SK-N-SH treated with all-trans-retinoic acid at 6 μM for 48 hours (cell line): Measurements from ENCODE around the gene KRT38.

Experiments used
- ATAC-seq: fragments of 200-7000 bp; cut with Tn5 transposase; 3 replicates; pipeline ENCODE4 v1.9.1; 2020; ENCODE audit warnings: mild to moderate bottlenecking, moderate library complexity
- ARNTL ChIP-seq: fragments of 450-650 bp; formaldehyde crosslinking; IDR thresholded peaks from 2 replicates; pipeline ENCODE4 v1.5.0; 2020; ENCODE audit warnings: low read depth, mild to moderate bottlenecking, moderate library complexity, borderline replicate concordance
- BACH2 ChIP-seq: fragments of 250-450 bp; sonication (Bioruptor Pico); IDR thresholded peaks from 2 replicates; pipeline ENCODE4 v1.9.0; 2021; ENCODE audit warnings: mild to moderate bottlenecking, borderline replicate concordance
- CSDC2 ChIP-seq: fragments of 250-450 bp; sonication (Bioruptor Pico); IDR thresholded peaks from 2 replicates; pipeline ENCODE4 v1.5.0; 2020; ENCODE audit warnings: mild to moderate bottlenecking, moderate library complexity
- GLIS3 ChIP-seq: fragments of 250-450 bp; sonication (Bioruptor Pico); IDR thresholded peaks from 2 replicates; pipeline ENCODE4 v1.5.0; 2020; ENCODE audit warnings: mild to moderate bottlenecking, moderate library complexity
- ISL1 ChIP-seq: fragments of 250-450 bp; sonication (Bioruptor Pico); IDR thresholded peaks from 2 replicates; pipeline ENCODE4 v2.1.2; 2022; ENCODE audit warnings: mild to moderate bottlenecking, moderate library complexity
- OSR1 ChIP-seq: fragments of 250-450 bp; sonication (Bioruptor Pico); IDR thresholded peaks from 2 replicates; pipeline ENCODE4 v1.8.0; 2022; ENCODE audit warnings: moderate library complexity, mild to moderate bottlenecking, inconsistent platforms
- RARB ChIP-seq: fragments of 250-450 bp; sonication (Bioruptor Pico); IDR thresholded peaks from 2 replicates; pipeline ENCODE4 v1.8.0; 2021; ENCODE audit warnings: mild to moderate bottlenecking, moderate library complexity
- SNAI2 ChIP-seq: fragments of 250-450 bp; sonication (Bioruptor Pico); IDR thresholded peaks from 2 replicates; pipeline ENCODE4 v1.5.0; 2020; ENCODE audit warnings: mild to moderate bottlenecking, moderate library complexity
- TCF4 ChIP-seq: fragments of 250-450 bp; sonication (Bioruptor Pico); IDR thresholded peaks from 2 replicates; pipeline ENCODE4 v1.8.0; 2021; ENCODE audit warnings: mild to moderate bottlenecking, moderate library complexity, borderline replicate concordance
- TOX ChIP-seq: fragments of 250-450 bp; sonication (Bioruptor Pico); IDR thresholded peaks from 2 replicates; pipeline ENCODE4 v1.8.0; 2021; ENCODE audit warnings: mild to moderate bottlenecking, moderate library complexity, borderline replicate concordance
- ZC3H10 ChIP-seq: fragments of 250-450 bp; sonication (Bioruptor Pico); IDR thresholded peaks from 2 replicates; pipeline ENCODE4 v1.5.1; 2021; ENCODE audit warnings: mild to moderate bottlenecking, moderate library complexity
- ZFP3 ChIP-seq: fragments of 250-450 bp; sonication (Bioruptor Pico); IDR thresholded peaks from 2 replicates; pipeline ENCODE4 v1.5.0; 2020; ENCODE audit warnings: mild to moderate bottlenecking, moderate library complexity
- ZFP30 ChIP-seq: fragments of 450-650 bp; formaldehyde crosslinking; IDR thresholded peaks from 2 replicates; pipeline ENCODE4 v1.5.0; 2022; ENCODE audit warnings: mild to moderate bottlenecking, moderate library complexity
- ZNF565 ChIP-seq: fragments of 450-650 bp; formaldehyde crosslinking; conservative IDR thresholded peaks from 2 replicates; pipeline ENCODE4 v1.5.0; 2020; ENCODE audit warnings: low read depth, mild to moderate bottlenecking, moderate library complexity
- ZNF70 ChIP-seq: fragments of 450-650 bp; formaldehyde crosslinking; IDR thresholded peaks from 2 replicates; pipeline ENCODE4 v1.5.0; 2020; ENCODE audit warnings: mild to moderate bottlenecking, moderate library complexity
- ZNF8 ChIP-seq: fragments of 450-650 bp; formaldehyde crosslinking; IDR thresholded peaks from 2 replicates; pipeline ENCODE4 v1.5.0; 2020; ENCODE audit warnings: mild to moderate bottlenecking, moderate library complexity
- TF ChIP-seq, protein P1 (sequence below): fragments of 250-450 bp; sonication (Bioruptor Pico); IDR thresholded peaks from 2 replicates; pipeline ENCODE4 v1.5.1; 2020; ENCODE audit warnings: low read depth, mild to moderate bottlenecking, moderate library complexity
- TF ChIP-seq, protein P2 (sequence below): fragments of 250-450 bp; sonication (Bioruptor Pico); IDR thresholded peaks from 2 replicates; pipeline ENCODE4 v1.8.0; 2021; ENCODE audit warnings: low read depth, mild to moderate bottlenecking, moderate library complexity, borderline replicate concordance
- TF ChIP-seq, protein P3 (sequence below): fragments of 250-450 bp; sonication (Bioruptor Pico); IDR thresholded peaks from 2 replicates; pipeline ENCODE4 v1.5.0; 2020; ENCODE audit warnings: mild to moderate bottlenecking, moderate library complexity
- TF ChIP-seq, protein P4 (sequence below): fragments of 250-450 bp; sonication (Bioruptor Pico); IDR thresholded peaks from 2 replicates; pipeline ENCODE4 v1.8.0; 2020; ENCODE audit warnings: mild to moderate bottlenecking, moderate library complexity, borderline replicate concordance
- TF ChIP-seq, protein P5 (sequence below): fragments of 250-450 bp; sonication (Bioruptor Pico); IDR thresholded peaks from 2 replicates; pipeline ENCODE4 v1.5.1; 2021; ENCODE audit warnings: mild to moderate bottlenecking, moderate library complexity

Gene KRT38

DNA sequence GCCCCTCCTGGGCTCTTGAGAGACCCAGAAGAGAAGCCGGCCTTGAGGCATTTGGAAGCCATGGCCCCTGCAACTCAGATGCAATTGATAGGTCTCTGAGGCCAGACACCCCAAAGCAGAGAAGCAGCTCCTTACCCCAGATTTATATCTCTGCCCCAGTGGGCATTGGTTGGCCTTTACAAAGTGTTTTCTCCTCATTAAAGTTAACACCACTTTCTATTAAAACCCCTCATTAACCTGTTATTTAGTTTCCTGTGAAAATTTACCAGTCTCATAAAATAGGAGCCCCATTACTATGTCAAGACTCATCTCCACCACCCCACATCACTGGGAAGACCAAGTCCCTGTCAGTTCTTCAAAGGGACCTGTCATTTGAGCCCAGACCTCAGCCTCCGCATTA, 40.3 kb upstream of the KRT38 start, which contains the start of gene KRT35 (continued):
- TF ChIP-seq, protein P1, sequence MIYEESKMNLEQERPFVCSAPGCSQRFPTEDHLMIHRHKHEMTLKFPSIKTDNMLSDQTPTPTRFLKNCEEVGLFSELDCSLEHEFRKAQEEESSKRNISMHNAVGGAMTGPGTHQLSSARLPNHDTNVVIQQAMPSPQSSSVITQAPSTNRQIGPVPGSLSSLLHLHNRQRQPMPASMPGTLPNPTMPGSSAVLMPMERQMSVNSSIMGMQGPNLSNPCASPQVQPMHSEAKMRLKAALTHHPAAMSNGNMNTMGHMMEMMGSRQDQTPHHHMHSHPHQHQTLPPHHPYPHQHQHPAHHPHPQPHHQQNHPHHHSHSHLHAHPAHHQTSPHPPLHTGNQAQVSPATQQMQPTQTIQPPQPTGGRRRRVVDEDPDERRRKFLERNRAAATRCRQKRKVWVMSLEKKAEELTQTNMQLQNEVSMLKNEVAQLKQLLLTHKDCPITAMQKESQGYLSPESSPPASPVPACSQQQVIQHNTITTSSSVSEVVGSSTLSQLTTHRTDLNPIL (CRISPR knock-in tag), result no peak
- no peak for TF ChIP-seq TCF4 (CRISPR knock-in tag)
- no peak for TF ChIP-seq GLIS3 (CRISPR knock-in tag)
- no peak for TF ChIP-seq ZFP30 (CRISPR knock-in tag)
- no peak for TF ChIP-seq ZFP3

DNA sequence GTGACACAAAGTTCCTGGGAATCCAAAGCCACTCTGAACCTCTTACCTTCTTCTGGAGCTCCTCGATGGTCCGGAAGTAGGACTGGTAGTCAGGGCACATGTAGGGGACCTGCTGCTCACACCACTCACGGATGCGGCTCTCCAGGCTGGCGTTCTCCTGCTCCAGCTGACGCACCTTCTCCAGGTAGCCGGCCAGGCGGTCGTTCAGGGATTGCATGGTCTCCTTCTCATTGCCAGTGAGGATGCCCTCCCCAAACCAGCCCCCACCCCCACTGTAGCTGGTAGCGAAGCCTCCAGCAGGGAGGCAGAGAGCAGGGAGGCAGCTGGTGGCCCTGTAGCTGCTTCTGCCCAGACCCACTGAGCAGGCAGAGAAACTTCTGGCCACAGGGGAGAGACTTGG, 39.8 kb upstream of the KRT38 start:
- no peak for ATAC-seq
- TF ChIP-seq ZNF70 (CRISPR knock-in tag) (no peak), ZC3H10 (CRISPR knock-in tag) (no peak), CSDC2 (CRISPR knock-in tag) (no peak), ZFP3 (no peak), OSR1 (no peak), ZNF8 (no peak), ZNF565 (no peak), GLIS3 (CRISPR knock-in tag) (no peak), TOX (CRISPR knock-in tag) (no peak), SNAI2 (CRISPR knock-in tag) (no peak), RARB (CRISPR knock-in tag) (no peak)
- TF ChIP-seq, protein P2, sequence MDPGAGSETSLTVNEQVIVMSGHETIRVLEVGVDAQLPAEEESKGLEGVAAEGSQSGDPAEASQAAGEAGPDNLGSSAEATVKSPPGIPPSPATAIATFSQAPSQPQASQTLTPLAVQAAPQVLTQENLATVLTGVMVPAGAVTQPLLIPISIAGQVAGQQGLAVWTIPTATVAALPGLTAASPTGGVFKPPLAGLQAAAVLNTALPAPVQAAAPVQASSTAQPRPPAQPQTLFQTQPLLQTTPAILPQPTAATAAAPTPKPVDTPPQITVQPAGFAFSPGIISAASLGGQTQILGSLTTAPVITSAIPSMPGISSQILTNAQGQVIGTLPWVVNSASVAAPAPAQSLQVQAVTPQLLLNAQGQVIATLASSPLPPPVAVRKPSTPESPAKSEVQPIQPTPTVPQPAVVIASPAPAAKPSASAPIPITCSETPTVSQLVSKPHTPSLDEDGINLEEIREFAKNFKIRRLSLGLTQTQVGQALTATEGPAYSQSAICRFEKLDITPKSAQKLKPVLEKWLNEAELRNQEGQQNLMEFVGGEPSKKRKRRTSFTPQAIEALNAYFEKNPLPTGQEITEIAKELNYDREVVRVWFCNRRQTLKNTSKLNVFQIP (CRISPR knock-in tag), result no peak
- TF ChIP-seq, protein P1 (CRISPR knock-in tag), result no peak
- TF ChIP-seq, protein P3, sequence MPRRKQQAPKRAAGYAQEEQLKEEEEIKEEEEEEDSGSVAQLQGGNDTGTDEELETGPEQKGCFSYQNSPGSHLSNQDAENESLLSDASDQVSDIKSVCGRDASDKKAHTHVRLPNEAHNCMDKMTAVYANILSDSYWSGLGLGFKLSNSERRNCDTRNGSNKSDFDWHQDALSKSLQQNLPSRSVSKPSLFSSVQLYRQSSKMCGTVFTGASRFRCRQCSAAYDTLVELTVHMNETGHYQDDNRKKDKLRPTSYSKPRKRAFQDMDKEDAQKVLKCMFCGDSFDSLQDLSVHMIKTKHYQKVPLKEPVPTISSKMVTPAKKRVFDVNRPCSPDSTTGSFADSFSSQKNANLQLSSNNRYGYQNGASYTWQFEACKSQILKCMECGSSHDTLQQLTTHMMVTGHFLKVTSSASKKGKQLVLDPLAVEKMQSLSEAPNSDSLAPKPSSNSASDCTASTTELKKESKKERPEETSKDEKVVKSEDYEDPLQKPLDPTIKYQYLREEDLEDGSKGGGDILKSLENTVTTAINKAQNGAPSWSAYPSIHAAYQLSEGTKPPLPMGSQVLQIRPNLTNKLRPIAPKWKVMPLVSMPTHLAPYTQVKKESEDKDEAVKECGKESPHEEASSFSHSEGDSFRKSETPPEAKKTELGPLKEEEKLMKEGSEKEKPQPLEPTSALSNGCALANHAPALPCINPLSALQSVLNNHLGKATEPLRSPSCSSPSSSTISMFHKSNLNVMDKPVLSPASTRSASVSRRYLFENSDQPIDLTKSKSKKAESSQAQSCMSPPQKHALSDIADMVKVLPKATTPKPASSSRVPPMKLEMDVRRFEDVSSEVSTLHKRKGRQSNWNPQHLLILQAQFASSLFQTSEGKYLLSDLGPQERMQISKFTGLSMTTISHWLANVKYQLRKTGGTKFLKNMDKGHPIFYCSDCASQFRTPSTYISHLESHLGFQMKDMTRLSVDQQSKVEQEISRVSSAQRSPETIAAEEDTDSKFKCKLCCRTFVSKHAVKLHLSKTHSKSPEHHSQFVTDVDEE (CRISPR knock-in tag), result no peak
- TF ChIP-seq, protein P4, sequence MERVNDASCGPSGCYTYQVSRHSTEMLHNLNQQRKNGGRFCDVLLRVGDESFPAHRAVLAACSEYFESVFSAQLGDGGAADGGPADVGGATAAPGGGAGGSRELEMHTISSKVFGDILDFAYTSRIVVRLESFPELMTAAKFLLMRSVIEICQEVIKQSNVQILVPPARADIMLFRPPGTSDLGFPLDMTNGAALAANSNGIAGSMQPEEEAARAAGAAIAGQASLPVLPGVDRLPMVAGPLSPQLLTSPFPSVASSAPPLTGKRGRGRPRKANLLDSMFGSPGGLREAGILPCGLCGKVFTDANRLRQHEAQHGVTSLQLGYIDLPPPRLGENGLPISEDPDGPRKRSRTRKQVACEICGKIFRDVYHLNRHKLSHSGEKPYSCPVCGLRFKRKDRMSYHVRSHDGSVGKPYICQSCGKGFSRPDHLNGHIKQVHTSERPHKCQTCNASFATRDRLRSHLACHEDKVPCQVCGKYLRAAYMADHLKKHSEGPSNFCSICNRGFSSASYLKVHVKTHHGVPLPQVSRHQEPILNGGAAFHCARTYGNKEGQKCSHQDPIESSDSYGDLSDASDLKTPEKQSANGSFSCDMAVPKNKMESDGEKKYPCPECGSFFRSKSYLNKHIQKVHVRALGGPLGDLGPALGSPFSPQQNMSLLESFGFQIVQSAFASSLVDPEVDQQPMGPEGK (CRISPR knock-in tag), result no peak

DNA sequence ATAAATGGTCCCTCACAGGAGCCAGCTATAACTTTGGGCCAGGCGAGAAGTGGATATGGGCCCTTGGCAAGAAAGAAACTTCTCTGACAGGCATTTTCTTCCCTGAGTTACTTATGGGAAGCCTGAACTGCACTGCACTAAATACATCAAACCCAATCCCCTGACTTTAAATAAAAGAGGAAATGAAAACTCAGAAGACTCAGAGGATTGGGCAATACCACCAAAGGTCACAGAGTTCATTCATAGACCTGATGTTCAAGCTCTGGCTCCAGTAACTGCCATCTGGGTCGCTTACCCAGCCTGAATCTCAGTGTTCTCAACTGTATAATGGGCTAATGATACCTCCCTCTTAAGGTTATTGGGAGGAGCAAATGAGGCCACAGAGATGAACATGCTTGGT, 39.4 kb upstream of the KRT38 start:
- ATAC-seq, result no peak
- TF ChIP-seq ZFP30 (CRISPR knock-in tag) (no peak), OSR1 (no peak), RARB (CRISPR knock-in tag) (no peak), ZNF565 (no peak), TCF4 (CRISPR knock-in tag) (no peak), ARNTL (CRISPR knock-in tag) (no peak), BACH2 (CRISPR knock-in tag) (no peak), ISL1 (CRISPR knock-in tag) (no peak), ZNF70 (CRISPR knock-in tag) (no peak), ZFP3 (no peak), ZC3H10 (CRISPR knock-in tag) (no peak), ZNF8 (no peak), SNAI2 (CRISPR knock-in tag) (no peak)
- TF ChIP-seq, protein P1 (CRISPR knock-in tag), result no peak
- TF ChIP-seq, protein P5, sequence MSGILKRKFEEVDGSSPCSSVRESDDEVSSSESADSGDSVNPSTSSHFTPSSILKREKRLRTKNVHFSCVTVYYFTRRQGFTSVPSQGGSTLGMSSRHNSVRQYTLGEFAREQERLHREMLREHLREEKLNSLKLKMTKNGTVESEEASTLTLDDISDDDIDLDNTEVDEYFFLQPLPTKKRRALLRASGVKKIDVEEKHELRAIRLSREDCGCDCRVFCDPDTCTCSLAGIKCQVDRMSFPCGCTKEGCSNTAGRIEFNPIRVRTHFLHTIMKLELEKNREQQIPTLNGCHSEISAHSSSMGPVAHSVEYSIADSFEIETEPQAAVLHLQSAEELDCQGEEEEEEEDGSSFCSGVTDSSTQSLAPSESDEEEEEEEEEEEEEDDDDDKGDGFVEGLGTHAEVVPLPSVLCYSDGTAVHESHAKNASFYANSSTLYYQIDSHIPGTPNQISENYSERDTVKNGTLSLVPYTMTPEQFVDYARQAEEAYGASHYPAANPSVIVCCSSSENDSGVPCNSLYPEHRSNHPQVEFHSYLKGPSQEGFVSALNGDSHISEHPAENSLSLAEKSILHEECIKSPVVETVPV (CRISPR knock-in tag), result no peak
- TF ChIP-seq, protein P4 (CRISPR knock-in tag), result no peak
- TF ChIP-seq, protein P2 (CRISPR knock-in tag), result no peak
